Mammary epithelial cell (primary cell): ENCODE data around the gene DDN.

Experiments
- EZH2 ChIP-seq: IDR thresholded peaks from 2 replicates; pipeline ENCODE4 v1.6.1; 2012; ENCODE audit warnings: low read length, inconsistent platforms, borderline replicate concordance
- TF ChIP-seq, protein P1 (sequence below), 2 donors: IDR thresholded peaks in 1 of 2; conservative IDR thresholded peaks in 1 of 2; 2 replicates each; pipeline ENCODE4 v1.5.1; 2011 to 2012; ENCODE audit warnings: inconsistent platforms in 2 of 2, low read length in 2 of 2, mild to moderate bottlenecking in 2 of 2, control low read depth in 1 of 2, low read depth in 1 of 2; ENCODE audit not compliant: insufficient read depth in 1 of 2; ENCODE audit errors: extremely low read depth in 1 of 2

DNA sequence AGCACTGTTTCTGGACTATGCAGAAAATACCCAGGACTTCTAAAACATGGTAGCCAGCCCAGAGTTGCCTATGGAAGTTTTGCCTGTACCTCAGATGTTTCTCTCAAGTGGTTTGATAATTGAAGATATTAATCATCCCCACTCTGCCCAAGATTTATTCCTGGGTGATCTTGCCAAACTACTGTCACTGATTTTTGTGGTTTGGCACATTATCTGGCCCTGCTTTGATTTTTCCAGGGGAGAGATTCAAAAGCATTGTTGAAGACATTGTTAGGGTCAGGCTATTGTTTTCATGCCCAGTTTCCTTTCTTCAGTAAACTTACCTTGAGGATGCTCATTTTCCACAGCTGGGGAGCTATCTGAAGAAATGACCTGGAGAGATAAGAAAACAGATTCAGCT is 13.6 kb upstream of the DDN start:
- TF ChIP-seq, protein P1, sequence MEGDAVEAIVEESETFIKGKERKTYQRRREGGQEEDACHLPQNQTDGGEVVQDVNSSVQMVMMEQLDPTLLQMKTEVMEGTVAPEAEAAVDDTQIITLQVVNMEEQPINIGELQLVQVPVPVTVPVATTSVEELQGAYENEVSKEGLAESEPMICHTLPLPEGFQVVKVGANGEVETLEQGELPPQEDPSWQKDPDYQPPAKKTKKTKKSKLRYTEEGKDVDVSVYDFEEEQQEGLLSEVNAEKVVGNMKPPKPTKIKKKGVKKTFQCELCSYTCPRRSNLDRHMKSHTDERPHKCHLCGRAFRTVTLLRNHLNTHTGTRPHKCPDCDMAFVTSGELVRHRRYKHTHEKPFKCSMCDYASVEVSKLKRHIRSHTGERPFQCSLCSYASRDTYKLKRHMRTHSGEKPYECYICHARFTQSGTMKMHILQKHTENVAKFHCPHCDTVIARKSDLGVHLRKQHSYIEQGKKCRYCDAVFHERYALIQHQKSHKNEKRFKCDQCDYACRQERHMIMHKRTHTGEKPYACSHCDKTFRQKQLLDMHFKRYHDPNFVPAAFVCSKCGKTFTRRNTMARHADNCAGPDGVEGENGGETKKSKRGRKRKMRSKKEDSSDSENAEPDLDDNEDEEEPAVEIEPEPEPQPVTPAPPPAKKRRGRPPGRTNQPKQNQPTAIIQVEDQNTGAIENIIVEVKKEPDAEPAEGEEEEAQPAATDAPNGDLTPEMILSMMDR (conservative IDR thresholded peaks at IDR 0.05 in 1 of 2, IDR thresholded peaks at IDR 0.05 in 1 of 2; ENCODE audit: extremely low read depth in 1 of 2, insufficient read depth in 1 of 2, low read depth in 1 of 2, low read length in 2 of 2): no peak
- TF ChIP-seq EZH2: no peak
